Measurements from ENCODE around the gene AKAP13. TPM values are rescaled to one million over a fixed set of nuclear protein-coding genes. Genes with fewer than 3 reads are reported as not detected.
A peak's percentile ranks its signal among the peaks of the same experiment; 100 is the strongest.

Gene AKAP13
- polyA plus RNA-seq, 3 donors: 47.9 to 99.7 (median 92.6) TPM

DNA sequence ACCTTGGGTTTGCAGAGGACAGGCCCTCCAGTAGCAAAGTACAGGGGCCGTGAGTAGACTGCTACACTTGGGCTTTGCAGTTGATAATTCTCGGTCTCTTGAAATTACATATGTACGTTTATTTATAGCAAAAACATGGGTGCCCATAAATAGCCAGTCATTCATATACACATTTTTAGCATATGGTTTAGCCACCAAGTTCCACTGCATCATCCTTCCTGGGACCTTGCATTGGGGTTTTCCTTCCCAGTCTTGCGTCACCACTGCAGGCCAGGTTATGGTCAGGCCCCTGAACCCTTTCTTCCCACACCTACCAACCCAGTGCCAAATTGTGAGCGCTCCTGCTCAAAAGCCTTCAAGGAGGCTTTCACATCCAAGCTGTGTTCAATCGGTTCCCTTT, 401.7 kb downstream of the AKAP13 start:
- no peak overlapping the region for H2AFZ ChIP-seq (ENCODE audit: insufficient read depth, low read depth, low read length, poor library complexity, severe bottlenecking)
- H3K4me3 Mint-ChIP-seq: no peak overlapping the region
- peaks cover 12% of the 10 kb centered on the region for H3K4me1 Mint-ChIP-seq
- peaks cover 0 to 2% (median 0%) of the 10 kb centered on the region in 3 donors for H3K27me3 Mint-ChIP-seq (ENCODE audit: low read depth in 3 of 3)
- TF ChIP-seq, protein P1, sequence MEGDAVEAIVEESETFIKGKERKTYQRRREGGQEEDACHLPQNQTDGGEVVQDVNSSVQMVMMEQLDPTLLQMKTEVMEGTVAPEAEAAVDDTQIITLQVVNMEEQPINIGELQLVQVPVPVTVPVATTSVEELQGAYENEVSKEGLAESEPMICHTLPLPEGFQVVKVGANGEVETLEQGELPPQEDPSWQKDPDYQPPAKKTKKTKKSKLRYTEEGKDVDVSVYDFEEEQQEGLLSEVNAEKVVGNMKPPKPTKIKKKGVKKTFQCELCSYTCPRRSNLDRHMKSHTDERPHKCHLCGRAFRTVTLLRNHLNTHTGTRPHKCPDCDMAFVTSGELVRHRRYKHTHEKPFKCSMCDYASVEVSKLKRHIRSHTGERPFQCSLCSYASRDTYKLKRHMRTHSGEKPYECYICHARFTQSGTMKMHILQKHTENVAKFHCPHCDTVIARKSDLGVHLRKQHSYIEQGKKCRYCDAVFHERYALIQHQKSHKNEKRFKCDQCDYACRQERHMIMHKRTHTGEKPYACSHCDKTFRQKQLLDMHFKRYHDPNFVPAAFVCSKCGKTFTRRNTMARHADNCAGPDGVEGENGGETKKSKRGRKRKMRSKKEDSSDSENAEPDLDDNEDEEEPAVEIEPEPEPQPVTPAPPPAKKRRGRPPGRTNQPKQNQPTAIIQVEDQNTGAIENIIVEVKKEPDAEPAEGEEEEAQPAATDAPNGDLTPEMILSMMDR (IDR thresholded peaks at IDR 0.05): no peak
- intact Hi-C loops (cut with micrococcal nuclease): no loop called here
- peak overlapping the region; percentile 28 for H3K4me2 ChIP-seq (replicated peaks; ENCODE audit: extremely low read depth, low read length, poor library complexity, severe bottlenecking)
- H3K4me1 ChIP-seq (ENCODE audit: control insufficient read depth in 1 of 2, insufficient read depth in 2 of 2, low read length in 2 of 2): peaks cover 2 to 11% of the 10 kb centered on the region in 2 donors
- no peaks in the 10 kb centered on the region for H3K36me3 ChIP-seq (replicated peaks in 1 of 2; ENCODE audit: control insufficient read depth in 1 of 2, insufficient read depth in 2 of 2, low read length in 2 of 2)
- peak overlapping the region in 2 of 7 donors; percentile 10 to 14 for H3K27ac Mint-ChIP-seq
- no peaks in the 10 kb centered on the region for H4K20me1 ChIP-seq (ENCODE audit: insufficient read depth, low read length)
- no peaks in the 10 kb centered on the region for H3K36me3 Mint-ChIP-seq
- peak overlapping the region in 1 of 3 experiments; percentile 38 for H3K4me3 ChIP-seq (replicated peaks in 1 of 3; ENCODE audit: low read depth in 2 of 3, low read length in 3 of 3)
- H3K79me2 ChIP-seq (ENCODE audit: insufficient read depth, low read length): no peaks in the 10 kb centered on the region
- no peak for DNase-seq
- no peak overlapping the region for H3K27ac ChIP-seq (ENCODE audit: low read depth in 1 of 2, low read length in 2 of 2)
- no peaks in the 10 kb centered on the region for H3K27me3 ChIP-seq (ENCODE audit: control insufficient read depth in 2 of 2, insufficient read depth in 2 of 2, low read length in 2 of 2)
- H3K9me3 Mint-ChIP-seq: no peaks in the 10 kb centered on the region
- peak overlapping the region; percentile 27 for H3K9ac ChIP-seq (ENCODE audit: insufficient read depth, low read length, poor library complexity, severe bottlenecking)
- WGBS (ENCODE audit: insufficient coverage): 61% methylated on average over 3 of the region's 6 CpGs
- no peaks in the 10 kb centered on the region for H3K9me3 ChIP-seq (replicated peaks in 1 of 2; ENCODE audit: control insufficient read depth in 1 of 2, insufficient read depth in 1 of 2, low read length in 2 of 2)

DNA sequence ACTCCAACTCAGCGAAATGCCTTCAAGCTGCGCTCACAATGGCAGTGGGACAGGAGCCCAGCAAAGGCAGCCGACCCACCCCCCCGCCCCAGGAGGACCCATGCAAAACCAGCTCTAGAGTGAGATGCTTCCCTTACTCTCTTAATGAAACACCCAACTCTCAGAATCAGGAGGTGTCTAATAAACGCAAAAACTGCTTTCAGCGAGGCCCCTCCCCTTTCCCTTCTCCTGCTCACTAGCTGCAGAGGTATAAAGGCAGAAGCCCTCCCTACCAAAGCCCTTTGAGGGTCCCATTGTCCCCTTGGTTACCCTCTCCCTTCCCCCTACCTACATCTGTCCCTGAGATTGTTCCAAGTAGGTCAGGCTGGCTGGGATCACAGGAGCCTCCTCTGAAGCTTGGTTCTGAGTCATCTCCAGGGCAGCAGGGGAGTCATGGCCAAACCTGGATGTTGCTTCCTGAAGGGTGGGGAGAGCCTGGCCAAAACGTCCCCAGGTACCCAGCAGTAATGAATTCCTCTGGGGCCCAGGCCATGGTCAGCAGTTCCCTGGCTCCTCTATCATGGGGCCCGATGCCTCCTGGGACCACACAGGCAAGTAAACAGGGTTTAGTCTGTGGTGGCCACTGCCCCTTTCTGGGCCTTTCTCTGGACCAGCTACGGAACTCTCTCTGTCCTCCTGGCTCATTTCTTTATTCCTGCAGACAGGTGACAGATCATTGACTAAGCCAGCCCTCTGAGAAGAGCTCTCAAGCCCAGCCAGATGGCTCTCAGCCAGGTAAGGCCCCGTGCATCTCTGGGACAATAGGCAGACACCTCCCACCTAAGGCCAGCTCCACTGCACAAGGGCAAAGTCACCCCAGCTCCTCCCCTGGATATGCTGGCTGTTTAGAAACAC, 405.7 kb downstream of the AKAP13 start:
- WGBS (ENCODE audit: insufficient coverage): 72% methylated on average over 8 of the region's 10 CpGs
- Histone ChIP-seq H3K4me2 (replicated peaks; ENCODE audit: extremely low read depth, low read length, poor library complexity, severe bottlenecking) (no peak overlapping the region), H2AFZ (ENCODE audit: insufficient read depth, low read depth, low read length, poor library complexity, severe bottlenecking) (no peak overlapping the region), H3K4me1 (ENCODE audit: control insufficient read depth in 1 of 2, insufficient read depth in 2 of 2, low read length in 2 of 2) (peaks cover 2 to 11% of the 10 kb centered on the region in 2 donors), H3K4me3 (replicated peaks in 1 of 3; ENCODE audit: low read depth in 2 of 3, low read length in 3 of 3) (no peak overlapping the region), H3K27me3 (ENCODE audit: control insufficient read depth in 2 of 2, insufficient read depth in 2 of 2, low read length in 2 of 2) (no peaks in the 10 kb centered on the region), H4K20me1 (ENCODE audit: insufficient read depth, low read length) (no peaks in the 10 kb centered on the region), H3K27ac (ENCODE audit: low read depth in 1 of 2, low read length in 2 of 2) (no peak overlapping the region), H3K9me3 (replicated peaks in 1 of 2; ENCODE audit: control insufficient read depth in 1 of 2, insufficient read depth in 1 of 2, low read length in 2 of 2) (no peaks in the 10 kb centered on the region), H3K36me3 (replicated peaks in 1 of 2; ENCODE audit: control insufficient read depth in 1 of 2, insufficient read depth in 2 of 2, low read length in 2 of 2) (no peaks in the 10 kb centered on the region), H3K9ac (ENCODE audit: insufficient read depth, low read length, poor library complexity, severe bottlenecking) (no peak overlapping the region), H3K79me2 (ENCODE audit: insufficient read depth, low read length) (no peaks in the 10 kb centered on the region)
- intact Hi-C loops (cut with micrococcal nuclease): no loop called here
- peak overlapping the region in 1 of 7 donors; percentile 60 for H3K27ac Mint-ChIP-seq
- no peaks in the 10 kb centered on the region for H3K9me3 Mint-ChIP-seq
- no peak for DNase-seq
- peaks cover 12% of the 10 kb centered on the region for H3K4me1 Mint-ChIP-seq
- H3K27me3 Mint-ChIP-seq (ENCODE audit: low read depth in 3 of 3): peaks cover 2 to 3% (median 2%) of the 10 kb centered on the region in 3 donors
- no peaks in the 10 kb centered on the region for H3K36me3 Mint-ChIP-seq
- H3K4me3 Mint-ChIP-seq: no peak overlapping the region
- TF ChIP-seq, protein P1 (IDR thresholded peaks at IDR 0.05): no peak
